HCT116 (cell line): Measurements from ENCODE around the gene KCNAB2.

Experiments used
- EGR1 ChIP-seq: IDR thresholded peaks from 2 replicates; pipeline ENCODE4 v1.6.1; 2012; ENCODE audit warnings: low read depth
- EZH2 ChIP-seq: fragments of 200-600 bp; sonication (generic); IDR thresholded peaks from 2 replicates; pipeline ENCODE4 v1.6.1; 2017; ENCODE audit warnings: antibody characterized with exemption, mixed run types
- POLR2A ChIP-seq: IDR thresholded peaks from 2 replicates; pipeline ENCODE4 v1.7.0; 2011; ENCODE audit warnings: borderline replicate concordance; ENCODE audit not compliant: insufficient read depth, insufficient read length; ENCODE audit errors: extremely low read depth
- POLR2AphosphoS5 ChIP-seq: IDR thresholded peaks from 2 replicates; pipeline ENCODE4 v1.6.1; 2011; ENCODE audit warnings: mild to moderate bottlenecking, low read depth, low read length, moderate library complexity
- REST ChIP-seq: IDR thresholded peaks from 2 replicates; pipeline ENCODE4 v1.6.1; 2012; ENCODE audit warnings: low read depth
- SP1 ChIP-seq: IDR thresholded peaks from 2 replicates; pipeline ENCODE4 v1.6.1; 2012; ENCODE audit warnings: low read depth
- TCF7L2 ChIP-seq: IDR thresholded peaks from 2 replicates; pipeline ENCODE4 v1.7.0; 2011; ENCODE audit warnings: borderline replicate concordance, inconsistent platforms; ENCODE audit not compliant: insufficient read depth, insufficient read length; ENCODE audit errors: extremely low read depth
- ZBTB33 ChIP-seq: IDR thresholded peaks from 2 replicates; pipeline ENCODE4 v1.6.1; 2011; ENCODE audit warnings: mild to moderate bottlenecking, low read length, moderate library complexity; ENCODE audit not compliant: insufficient replicate concordance; ENCODE audit errors: extremely low read depth
- ZNF274 ChIP-seq: fragments of 200-500 bp; sonication (Bioruptor generic); IDR thresholded peaks from 2 replicates; pipeline ENCODE4 v1.6.1; 2014; ENCODE audit warnings: mild to moderate bottlenecking, low read depth, low read length, inconsistent platforms
- TF ChIP-seq, protein P1 (sequence below): IDR thresholded peaks from 2 replicates; pipeline ENCODE4 v1.6.1; 2012
- TF ChIP-seq, protein P2 (sequence below), 3 experiments: fragments of 200-600 bp in 1 of 3; sonication (generic) in 1 of 3; IDR thresholded peaks in 2 of 3; conservative IDR thresholded peaks in 1 of 3; 2 replicates each; pipeline ENCODE4 v1.5.1; 2012 to 2017; ENCODE audit warnings: low read depth in 2 of 3, low read length in 2 of 3, antibody characterized with exemption in 1 of 3, borderline replicate concordance in 1 of 3, control low read depth in 1 of 3, mild to moderate bottlenecking in 1 of 3, mixed read lengths in 1 of 3, mixed run types in 1 of 3, moderate library complexity in 1 of 3; ENCODE audit not compliant: insufficient read depth in 1 of 3

GRCh38 chr1:6077919-6078318 is 32.2 kb downstream of the KCNAB2 start:
- TF ChIP-seq, protein P1, sequence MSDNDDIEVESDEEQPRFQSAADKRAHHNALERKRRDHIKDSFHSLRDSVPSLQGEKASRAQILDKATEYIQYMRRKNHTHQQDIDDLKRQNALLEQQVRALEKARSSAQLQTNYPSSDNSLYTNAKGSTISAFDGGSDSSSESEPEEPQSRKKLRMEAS = no peak
- no peak for TF ChIP-seq POLR2A
- TF ChIP-seq, protein P2, sequence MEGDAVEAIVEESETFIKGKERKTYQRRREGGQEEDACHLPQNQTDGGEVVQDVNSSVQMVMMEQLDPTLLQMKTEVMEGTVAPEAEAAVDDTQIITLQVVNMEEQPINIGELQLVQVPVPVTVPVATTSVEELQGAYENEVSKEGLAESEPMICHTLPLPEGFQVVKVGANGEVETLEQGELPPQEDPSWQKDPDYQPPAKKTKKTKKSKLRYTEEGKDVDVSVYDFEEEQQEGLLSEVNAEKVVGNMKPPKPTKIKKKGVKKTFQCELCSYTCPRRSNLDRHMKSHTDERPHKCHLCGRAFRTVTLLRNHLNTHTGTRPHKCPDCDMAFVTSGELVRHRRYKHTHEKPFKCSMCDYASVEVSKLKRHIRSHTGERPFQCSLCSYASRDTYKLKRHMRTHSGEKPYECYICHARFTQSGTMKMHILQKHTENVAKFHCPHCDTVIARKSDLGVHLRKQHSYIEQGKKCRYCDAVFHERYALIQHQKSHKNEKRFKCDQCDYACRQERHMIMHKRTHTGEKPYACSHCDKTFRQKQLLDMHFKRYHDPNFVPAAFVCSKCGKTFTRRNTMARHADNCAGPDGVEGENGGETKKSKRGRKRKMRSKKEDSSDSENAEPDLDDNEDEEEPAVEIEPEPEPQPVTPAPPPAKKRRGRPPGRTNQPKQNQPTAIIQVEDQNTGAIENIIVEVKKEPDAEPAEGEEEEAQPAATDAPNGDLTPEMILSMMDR (IDR thresholded peaks at IDR 0.05 in 2 of 3, conservative IDR thresholded peaks at IDR 0.05 in 1 of 3; ENCODE audit: borderline replicate concordance in 1 of 3, insufficient read depth in 1 of 3, low read depth in 2 of 3, low read length in 2 of 3) = no peak
- no peak for TF ChIP-seq TCF7L2
- no peak for TF ChIP-seq POLR2AphosphoS5
- no peak for TF ChIP-seq SP1
- no peak for TF ChIP-seq EGR1
- TF ChIP-seq ZNF274 = no peak
- no peak for TF ChIP-seq EZH2
- no peak for TF ChIP-seq ZBTB33
- no peak for TF ChIP-seq REST
